ENCODE data around the gene COQ10B.

Gene COQ10B

DNA sequence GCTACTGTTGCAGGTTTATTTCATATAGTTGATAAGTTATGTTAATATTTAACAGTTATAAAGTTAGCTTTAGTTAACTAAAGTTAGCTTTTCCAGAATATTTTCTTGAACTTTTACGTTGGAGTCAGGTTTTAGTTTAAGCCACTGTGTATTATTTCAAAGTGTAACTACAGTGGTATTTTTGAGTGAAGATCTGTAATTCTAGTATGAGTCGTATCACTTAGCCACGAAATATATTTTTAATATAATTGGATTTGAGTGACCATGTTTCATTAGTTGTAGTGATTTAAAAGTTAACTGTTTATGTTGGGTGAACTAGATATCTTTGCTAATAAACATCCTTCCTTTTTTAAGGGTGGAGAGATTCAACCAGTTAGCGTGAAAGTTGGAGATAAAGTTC, 49.3 kb downstream of the COQ10B start:
- DNase-seq = no peak

DNA sequence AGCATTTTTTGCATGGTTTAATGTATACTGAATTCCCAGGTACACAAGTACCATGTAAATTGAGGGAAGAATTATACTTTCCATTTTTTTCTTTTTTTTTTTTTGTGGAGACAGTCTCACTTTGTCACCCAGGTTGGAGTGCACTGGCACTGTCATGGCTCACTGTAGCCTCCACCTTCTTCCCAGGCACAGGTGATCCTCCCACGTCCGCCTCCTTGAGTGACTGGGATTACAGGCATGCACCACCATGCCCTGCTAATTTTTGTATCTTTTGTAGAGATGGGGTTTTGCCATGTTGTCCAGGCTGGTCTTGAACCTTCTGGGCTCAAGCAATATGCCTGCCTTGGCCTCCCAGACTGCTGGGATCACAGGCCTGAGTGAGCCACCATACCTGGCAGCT, 50.6 kb downstream of the COQ10B start:
- no peak for DNase-seq

DNA sequence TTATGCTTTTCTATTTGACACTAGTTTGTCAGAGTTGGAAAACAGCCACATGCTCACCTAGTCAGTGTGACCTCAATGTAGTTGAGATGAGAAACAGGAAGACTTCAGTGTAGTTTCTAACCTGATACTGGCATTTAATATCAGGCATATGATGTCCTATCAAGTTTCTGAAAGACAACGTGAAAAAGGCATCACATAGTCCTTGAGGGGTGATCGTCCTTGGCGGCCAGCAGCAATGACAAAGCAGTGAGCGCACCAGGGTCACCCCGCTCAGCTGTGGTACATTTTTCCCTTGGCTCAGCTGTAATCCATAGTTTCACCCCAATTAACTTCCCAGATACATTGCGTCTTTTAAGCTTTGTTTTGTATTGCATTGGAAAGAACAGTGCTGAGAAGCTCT, 51.2 kb downstream of the COQ10B start:
- DNase-seq = no peak

DNA sequence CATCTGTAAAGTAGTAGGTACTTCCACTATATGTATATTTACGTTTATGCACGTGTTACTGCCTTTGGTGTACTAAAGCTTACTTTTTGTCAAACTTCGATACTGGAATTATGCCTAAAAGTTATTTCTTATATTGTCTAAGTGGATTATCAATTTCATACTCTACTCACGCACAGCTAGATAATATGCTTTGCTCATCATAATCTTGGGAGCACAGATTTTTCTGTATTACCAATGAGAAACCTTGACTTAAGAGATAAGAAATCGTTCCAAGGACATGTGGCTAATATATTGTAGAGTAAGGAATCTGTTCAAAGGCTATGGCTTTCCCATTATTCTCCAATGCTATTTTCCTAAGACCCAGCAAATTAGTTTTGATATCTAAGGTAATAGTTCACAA, 53.3 kb downstream of the COQ10B start:
- no peak for DNase-seq

DNA sequence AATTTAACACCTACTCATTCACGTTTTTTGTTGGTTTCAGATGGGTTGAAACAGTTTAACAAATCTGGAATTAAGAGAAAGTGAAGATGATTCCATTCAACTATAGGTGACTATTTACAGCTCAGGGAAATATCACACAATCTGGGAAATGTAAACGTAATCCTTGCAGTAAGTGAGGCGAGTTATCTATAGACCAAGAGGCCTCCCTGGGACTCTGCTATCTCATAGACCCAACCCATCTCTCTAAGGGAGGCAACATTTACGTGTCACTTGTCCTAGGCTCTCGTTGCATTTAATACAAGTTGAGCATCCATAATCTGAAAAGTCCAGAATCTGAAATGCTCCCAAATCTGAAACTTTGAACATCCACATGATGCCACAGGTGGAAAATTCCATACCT, 60.6 kb downstream of the COQ10B start:
- DNase-seq = no peak

DNA sequence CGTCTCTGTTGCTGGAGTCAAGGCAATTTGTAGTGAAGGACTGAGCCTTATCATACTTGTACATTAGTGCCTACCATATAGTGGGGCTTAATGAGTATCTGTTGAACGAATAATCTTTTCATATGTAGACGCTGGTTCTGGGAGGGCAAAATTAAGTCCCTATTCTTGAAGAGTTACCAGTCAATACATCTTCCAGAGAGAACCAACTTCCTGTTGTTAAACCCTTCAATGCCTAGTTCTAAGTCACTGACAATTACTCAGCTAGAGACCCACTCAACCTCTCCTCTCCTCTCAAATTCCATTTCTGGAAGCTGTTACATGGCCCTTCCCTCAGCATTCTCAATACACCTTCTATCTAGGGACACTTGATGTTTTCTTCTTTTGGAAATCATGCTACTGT, 61.4 kb downstream of the COQ10B start:
- no peak for DNase-seq

DNA sequence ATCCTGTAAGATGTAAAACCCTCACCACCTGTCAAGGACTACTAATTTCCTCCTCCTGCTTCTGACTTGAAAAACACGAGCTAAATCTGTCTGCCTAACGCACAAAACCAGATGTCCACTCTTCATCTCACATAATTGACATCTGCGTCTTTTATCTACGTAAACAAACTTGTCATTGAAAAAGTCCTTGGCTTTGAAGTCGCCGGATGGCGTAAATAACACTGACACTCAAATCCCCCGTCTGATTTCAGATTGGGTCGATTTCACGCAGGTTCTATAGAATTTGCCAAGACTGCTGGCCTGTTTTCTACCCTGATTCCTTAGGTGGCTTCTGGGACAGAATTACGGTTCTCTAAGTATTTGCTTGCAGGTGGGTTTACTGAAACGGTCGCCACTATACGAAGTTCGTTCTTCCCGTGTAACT, 62.0 kb downstream of the COQ10B start:
- DNase-seq = no peak

DNA sequence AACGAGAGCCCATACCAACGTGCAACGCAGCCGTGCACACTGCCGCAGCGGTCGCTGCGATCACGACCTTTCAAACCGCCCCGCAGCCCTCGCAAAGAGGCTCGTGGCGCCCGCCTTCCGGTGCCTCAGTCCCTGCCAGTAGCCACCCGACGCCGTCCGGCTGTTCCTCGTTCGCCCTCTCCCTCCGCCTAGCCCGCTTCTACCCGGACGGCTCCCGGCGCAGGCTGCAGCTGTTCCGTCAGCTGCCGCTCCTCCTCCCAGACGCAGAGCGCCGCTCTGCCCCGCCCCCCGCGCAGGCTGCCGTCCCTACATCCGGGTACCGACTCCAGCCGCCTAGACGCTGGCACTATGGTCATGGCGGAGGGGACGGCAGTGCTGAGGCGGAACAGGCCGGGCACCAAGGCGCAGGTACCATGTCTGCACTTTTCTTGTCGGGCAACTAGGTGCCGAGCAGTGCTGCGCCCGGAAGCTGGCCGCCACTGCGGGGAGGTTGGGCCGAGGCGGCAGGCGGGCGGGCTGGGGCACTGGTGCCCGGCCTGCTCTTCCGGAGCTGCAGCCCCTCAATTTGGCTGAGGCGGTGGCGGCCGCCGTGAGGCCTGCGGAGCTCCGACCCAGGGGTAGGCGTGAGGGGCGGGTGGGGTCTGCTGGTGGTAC, 62.5 kb downstream of the COQ10B start, which contains the start of gene MOB4:
MOB4 (plus strand) TSS at position 328 of the 654 bp plus-strand sequence; CDS start at position 349, 21 bp downstream.
- DNase-seq = peak; percentile 94

DNA sequence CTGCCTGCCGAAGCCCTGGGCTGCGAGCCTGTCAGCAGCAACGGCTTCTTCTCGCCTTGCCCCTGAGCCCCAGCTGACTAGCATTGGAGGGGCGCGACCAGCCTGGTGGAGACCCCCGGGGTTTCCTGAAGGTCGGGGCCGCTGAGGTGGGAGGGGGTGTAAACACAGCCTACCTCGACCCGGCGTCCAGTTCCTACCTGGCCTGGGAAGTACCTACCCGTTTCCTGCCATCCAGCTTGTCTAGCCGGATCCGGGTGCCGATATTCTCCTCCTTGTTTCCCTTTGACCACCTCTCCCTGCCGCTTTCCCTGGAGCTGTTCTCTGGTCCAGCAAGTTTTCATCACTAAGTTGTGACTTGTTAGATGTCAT, 63.0 kb downstream of the COQ10B start:
- DNase-seq = no peak

DNA sequence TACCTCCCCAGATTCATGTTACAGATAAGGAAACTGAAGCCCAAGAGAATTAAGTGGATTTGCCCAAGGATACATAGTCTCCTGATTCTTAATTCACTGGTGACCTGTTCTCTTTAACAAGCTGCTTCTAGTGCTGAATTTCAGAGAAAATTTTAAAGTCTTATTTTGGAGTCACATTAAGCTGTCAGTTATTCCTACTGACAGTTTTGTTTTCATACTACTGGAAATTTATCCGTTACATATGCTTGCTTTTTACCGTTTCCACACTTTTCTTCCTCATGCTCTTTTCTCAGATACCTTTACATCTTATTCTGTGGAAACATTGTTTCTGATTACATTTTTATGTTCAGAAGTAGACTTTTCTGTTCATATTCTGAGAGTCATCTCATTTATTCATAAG, 63.8 kb downstream of the COQ10B start:
- DNase-seq = no peak
